ENCODE results near the gene AIMP2. TPM values are rescaled to one million over a fixed set of nuclear protein-coding genes. Genes with fewer than 3 reads are reported as not detected.

AIMP2 gene
- total and polyA plus RNA-seq, 2 of the 8 experiments (the other 6 are each of a cell fraction or from before 2014, with no cell fraction given) = 85.6 to 99.0 TPM

GRCh38 chr7:6032167-6032566, 23.1 kb downstream of the AIMP2 start (continued):
- TF ChIP-seq SIRT6 (IDR thresholded peaks at IDR 0.05; ENCODE audit: low read length) = no peak

Data from H1 (cell line).